Thyroid gland (tissue), 4 donors: ENCODE data around the gene DUSP5. TPM values are rescaled to one million over a fixed set of nuclear protein-coding genes. Genes with fewer than 3 reads are reported as not detected.

Source experiments
- DNase-seq, 2 donors: peaks; one replicate each; pipeline ENCODE4 v3.0.0-alpha.2; 2019
- H3K27ac ChIP-seq, 3 donors: fragments of 200-600 bp; sonication (generic); 1 replicate in 2 of 3; 2 replicates in 1 of 3; pipeline ENCODE4 v1.5.1; 2016 to 2019; ENCODE audit warnings: mild to moderate bottlenecking in 1 of 3, moderate library complexity in 1 of 3
- H3K27me3 ChIP-seq: fragments of 200-600 bp; sonication (generic); one replicate; pipeline ENCODE4 v1.5.1; 2019
- H3K36me3 ChIP-seq, 2 donors: fragments of 200-600 bp; sonication (generic); one replicate each; pipeline ENCODE4 v1.5.1; 2016 to 2019
- H3K4me1 ChIP-seq, 2 donors: fragments of 200-600 bp; sonication (generic); one replicate each; pipeline ENCODE4 v1.5.1; 2017 to 2019
- H3K4me3 ChIP-seq, 3 donors: fragments of 200-600 bp; sonication (generic); replicated peaks in 1 of 3; 1 replicate in 2 of 3; 2 replicates in 1 of 3; pipeline ENCODE4 v1.5.1; 2016; ENCODE audit warnings: mild to moderate bottlenecking in 1 of 3
- H3K9me3 ChIP-seq: fragments of 200-600 bp; sonication (generic); one replicate; pipeline ENCODE4 v1.5.1; 2017
- POLR2A ChIP-seq, 2 donors: fragments of 450-650 bp; IDR thresholded peaks; one replicate each; pipeline ENCODE4 v1.6.1; 2017; ENCODE audit warnings: antibody characterized with exemption in 2 of 2, mild to moderate bottlenecking in 2 of 2, moderate library complexity in 1 of 2
- WGBS, 2 donors: methylation state at CpG; one replicate each; pipeline ENCODE4 v1.1.5; 2017; 5-methylcytosine and 5-hydroxymethylcytosine counted together
- intact Hi-C: fragments of 100-400 bp; cut with DNase I; formaldehyde crosslinking; loops from one replicate; pipeline ENCODE4 v1.15.1; 2023
- total RNA-seq, 4 donors: library from RNA; depleted of rRNA; stranded (reverse); fragments of >200 nt; gene quantifications; one replicate each; pipeline ENCODE4 v1.2.3, GENCODE V29; 2016
- TF ChIP-seq, protein P1 (sequence below), 6 experiments: fragments of 200-600 bp in 3 of 6; fragments of 450-650 bp in 3 of 6; sonication (generic) in 3 of 6; IDR thresholded peaks; one replicate each; pipeline ENCODE4 v1.5.1; 2016 to 2019; ENCODE audit warnings: antibody characterized with exemption in 6 of 6, mild to moderate bottlenecking in 2 of 6, inconsistent platforms in 1 of 6, moderate library complexity in 1 of 6

DUSP5 gene
- total RNA-seq, 4 donors from 2014 or later: 2.1 to 14.2 (median 7.1) TPM

DNA sequence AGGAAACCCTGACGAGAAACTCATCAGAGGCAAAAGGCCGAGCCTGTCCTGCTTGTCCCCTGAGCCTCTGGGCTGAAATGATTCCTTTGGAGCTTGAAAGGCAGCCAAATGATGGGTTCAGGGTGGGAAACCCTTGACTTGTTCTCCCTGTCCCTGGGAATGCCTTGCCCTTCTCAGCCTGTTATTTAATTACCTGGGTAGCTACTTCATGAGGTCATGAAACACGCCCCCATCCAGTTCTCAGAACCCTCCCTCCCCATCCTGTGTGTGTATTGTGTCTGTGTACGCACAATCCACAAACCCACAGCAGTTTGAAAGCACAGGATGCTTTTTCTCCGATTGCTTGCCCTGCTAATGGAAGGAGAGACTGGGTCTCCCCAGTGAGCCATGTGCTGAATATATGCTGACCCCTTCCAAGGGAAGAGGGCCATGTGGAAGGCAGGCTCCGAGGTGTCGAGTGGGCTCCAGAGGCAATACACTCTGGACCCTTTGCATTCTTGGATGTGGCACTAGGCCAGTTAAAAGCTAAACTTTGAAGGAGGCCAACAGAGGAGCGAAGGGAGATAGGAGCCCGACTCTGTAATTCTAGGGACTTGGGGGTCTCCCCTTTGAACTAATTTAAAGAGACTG is 10.6 kb downstream of the DUSP5 start:
- no peak overlapping the region for H3K27ac ChIP-seq
- peaks cover 15 to 33% of the 10 kb centered on the region in 2 donors for H3K4me1 ChIP-seq
- H3K9me3 ChIP-seq: no peaks in the 10 kb centered on the region
- DNase-seq: no peak
- peaks cover 16 to 19% of the 10 kb centered on the region in 2 donors for H3K36me3 ChIP-seq
- WGBS, 2 donors: 74 to 84% methylated on average over 9 of the region's 9 CpGs
- H3K27me3 ChIP-seq: no peaks in the 10 kb centered on the region
- no peak overlapping the region for H3K4me3 ChIP-seq
- intact Hi-C loops: no loop called here
- no peak for TF ChIP-seq POLR2A (IDR thresholded peaks at IDR 0.05)
- TF ChIP-seq, protein P1, sequence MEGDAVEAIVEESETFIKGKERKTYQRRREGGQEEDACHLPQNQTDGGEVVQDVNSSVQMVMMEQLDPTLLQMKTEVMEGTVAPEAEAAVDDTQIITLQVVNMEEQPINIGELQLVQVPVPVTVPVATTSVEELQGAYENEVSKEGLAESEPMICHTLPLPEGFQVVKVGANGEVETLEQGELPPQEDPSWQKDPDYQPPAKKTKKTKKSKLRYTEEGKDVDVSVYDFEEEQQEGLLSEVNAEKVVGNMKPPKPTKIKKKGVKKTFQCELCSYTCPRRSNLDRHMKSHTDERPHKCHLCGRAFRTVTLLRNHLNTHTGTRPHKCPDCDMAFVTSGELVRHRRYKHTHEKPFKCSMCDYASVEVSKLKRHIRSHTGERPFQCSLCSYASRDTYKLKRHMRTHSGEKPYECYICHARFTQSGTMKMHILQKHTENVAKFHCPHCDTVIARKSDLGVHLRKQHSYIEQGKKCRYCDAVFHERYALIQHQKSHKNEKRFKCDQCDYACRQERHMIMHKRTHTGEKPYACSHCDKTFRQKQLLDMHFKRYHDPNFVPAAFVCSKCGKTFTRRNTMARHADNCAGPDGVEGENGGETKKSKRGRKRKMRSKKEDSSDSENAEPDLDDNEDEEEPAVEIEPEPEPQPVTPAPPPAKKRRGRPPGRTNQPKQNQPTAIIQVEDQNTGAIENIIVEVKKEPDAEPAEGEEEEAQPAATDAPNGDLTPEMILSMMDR (IDR thresholded peaks at IDR 0.05): no peak

DNA sequence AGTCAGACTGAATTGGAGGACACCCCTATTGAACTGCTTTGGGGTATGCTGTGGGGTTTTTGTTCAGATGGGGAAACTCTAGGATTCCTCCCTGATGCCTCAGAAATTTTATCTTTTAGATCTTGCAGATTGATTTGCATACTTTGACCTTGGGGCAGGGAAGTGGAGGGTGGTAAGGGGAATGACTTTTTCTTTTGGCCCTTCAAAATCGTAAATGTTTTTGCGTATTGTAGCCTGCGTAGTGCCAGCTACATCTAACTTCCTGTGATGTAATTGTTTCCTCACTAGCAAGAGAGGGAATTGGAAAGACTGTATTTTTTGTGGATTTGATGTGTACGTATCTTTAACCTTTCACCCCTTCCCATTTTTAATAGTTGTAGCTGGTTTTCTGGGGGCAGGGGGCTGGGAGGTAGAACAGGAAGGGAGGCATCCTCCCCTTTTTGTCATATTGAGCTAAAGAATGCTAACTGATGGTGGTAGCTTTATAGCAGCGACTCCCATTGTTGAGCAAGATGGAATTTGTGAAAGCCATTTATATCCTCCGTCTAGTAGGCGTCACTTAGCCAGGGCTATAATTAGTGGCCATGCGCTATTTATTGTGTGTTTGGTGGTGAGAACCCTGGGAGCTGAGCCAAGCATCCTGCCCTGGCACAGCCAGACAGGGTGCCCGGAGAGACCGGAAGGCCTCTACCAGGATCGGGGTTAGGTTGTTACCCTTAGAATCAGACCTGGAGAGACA is 11.3 kb downstream of the DUSP5 start:
- Histone ChIP-seq H3K27me3 (no peaks in the 10 kb centered on the region), H3K4me1 (peaks cover 8 to 26% of the 10 kb centered on the region in 2 donors), H3K4me3 (no peak overlapping the region), H3K27ac (no peak overlapping the region), H3K9me3 (no peaks in the 10 kb centered on the region), H3K36me3 (peaks cover 16 to 19% of the 10 kb centered on the region in 2 donors)
- no peak for DNase-seq
- 79 to 84% methylated on average over 9 to 11 of the region's 11 CpGs for WGBS, 2 donors
- TF ChIP-seq POLR2A (IDR thresholded peaks at IDR 0.05): no peak
- TF ChIP-seq, protein P1 (IDR thresholded peaks at IDR 0.05): no peak
- intact Hi-C loops: no loop called here

DNA sequence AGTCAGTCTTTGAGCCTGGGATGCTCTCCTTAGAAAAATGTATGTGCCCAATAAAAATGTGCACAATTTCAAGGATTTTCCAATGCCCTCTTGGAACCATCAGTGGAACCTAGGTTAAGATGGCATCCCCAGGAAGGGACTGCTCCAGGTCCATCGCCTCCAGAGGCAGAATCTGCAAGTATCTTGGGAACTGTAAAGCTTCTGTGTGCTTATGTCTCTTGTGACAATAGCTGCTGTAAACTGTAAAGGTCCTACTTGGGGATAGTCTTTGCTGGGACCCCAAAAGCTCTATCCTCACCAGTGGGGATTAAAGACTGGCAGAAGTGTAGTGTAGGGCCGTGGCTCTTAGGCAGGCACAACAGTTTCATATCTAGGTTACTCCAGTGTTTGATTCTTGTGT is 11.9 kb downstream of the DUSP5 start:
- H3K27me3 ChIP-seq: no peaks in the 10 kb centered on the region
- no peak for DNase-seq
- H3K9me3 ChIP-seq: no peaks in the 10 kb centered on the region
- peaks cover 16 to 19% of the 10 kb centered on the region in 2 donors for H3K36me3 ChIP-seq
- H3K4me3 ChIP-seq: no peak overlapping the region
- 93 to 100% methylated on average over 2 of the region's 2 CpGs for WGBS, 2 donors
- intact Hi-C loops: no loop called here
- no peak for TF ChIP-seq POLR2A (IDR thresholded peaks at IDR 0.05)
- TF ChIP-seq, protein P1 (IDR thresholded peaks at IDR 0.05): no peak
- peaks cover 2 to 20% of the 10 kb centered on the region in 2 donors for H3K4me1 ChIP-seq
- H3K27ac ChIP-seq: no peak overlapping the region

DNA sequence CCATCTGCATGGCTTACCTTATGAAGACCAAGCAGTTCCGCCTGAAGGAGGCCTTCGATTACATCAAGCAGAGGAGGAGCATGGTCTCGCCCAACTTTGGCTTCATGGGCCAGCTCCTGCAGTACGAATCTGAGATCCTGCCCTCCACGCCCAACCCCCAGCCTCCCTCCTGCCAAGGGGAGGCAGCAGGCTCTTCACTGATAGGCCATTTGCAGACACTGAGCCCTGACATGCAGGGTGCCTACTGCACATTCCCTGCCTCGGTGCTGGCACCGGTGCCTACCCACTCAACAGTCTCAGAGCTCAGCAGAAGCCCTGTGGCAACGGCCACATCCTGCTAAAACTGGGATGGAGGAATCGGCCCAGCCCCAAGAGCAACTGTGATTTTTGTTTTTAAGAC is 12.4 kb downstream of the DUSP5 start:
- no peak for TF ChIP-seq POLR2A (IDR thresholded peaks at IDR 0.05)
- TF ChIP-seq, protein P1 (IDR thresholded peaks at IDR 0.05): no peak
- Histone ChIP-seq H3K4me3 (no peak overlapping the region), H3K36me3 (peaks cover 16 to 19% of the 10 kb centered on the region in 2 donors), H3K4me1 (peaks cover 0 to 16% of the 10 kb centered on the region in 2 donors), H3K9me3 (no peaks in the 10 kb centered on the region), H3K27me3 (no peaks in the 10 kb centered on the region), H3K27ac (no peak overlapping the region)
- 93 to 94% methylated on average over 7 to 9 of the region's 9 CpGs for WGBS, 2 donors
- intact Hi-C loops: no loop called here
- no peak for DNase-seq

DNA sequence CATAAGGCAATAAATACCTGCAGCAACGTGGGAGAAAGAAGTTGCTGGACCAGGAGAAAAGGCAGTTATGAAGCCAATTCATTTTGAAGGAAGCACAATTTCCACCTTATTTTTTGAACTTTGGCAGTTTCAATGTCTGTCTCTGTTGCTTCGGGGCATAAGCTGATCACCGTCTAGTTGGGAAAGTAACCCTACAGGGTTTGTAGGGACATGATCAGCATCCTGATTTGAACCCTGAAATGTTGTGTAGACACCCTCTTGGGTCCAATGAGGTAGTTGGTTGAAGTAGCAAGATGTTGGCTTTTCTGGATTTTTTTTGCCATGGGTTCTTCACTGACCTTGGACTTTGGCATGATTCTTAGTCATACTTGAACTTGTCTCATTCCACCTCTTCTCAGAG is 13.0 kb downstream of the DUSP5 start:
- intact Hi-C loops: no loop called here
- no peak for DNase-seq
- TF ChIP-seq POLR2A (IDR thresholded peaks at IDR 0.05): no peak
- TF ChIP-seq, protein P1 (IDR thresholded peaks at IDR 0.05): no peak
- peaks cover 0 to 10% of the 10 kb centered on the region in 2 donors for H3K4me1 ChIP-seq
- no peak overlapping the region for H3K4me3 ChIP-seq
- H3K27ac ChIP-seq: no peak overlapping the region
- 96 to 100% methylated on average over 3 of the region's 3 CpGs for WGBS, 2 donors
- H3K27me3 ChIP-seq: no peaks in the 10 kb centered on the region
- peaks cover 16 to 19% of the 10 kb centered on the region in 2 donors for H3K36me3 ChIP-seq
- H3K9me3 ChIP-seq: no peaks in the 10 kb centered on the region
